IPS-18c (cell line): ENCODE measurements around the gene TENM4.

ENCODE experiments used
- H3K4me3 ChIP-seq: 2 replicates; pipeline ENCODE4 v1.7.0; 2013; ENCODE audit warnings: low read depth, mild to moderate bottlenecking, low read length, moderate library complexity; ENCODE audit not compliant: insufficient read depth
- H3K9me3 ChIP-seq: one replicate; pipeline ENCODE4 v1.6.1; 2013; ENCODE audit warnings: mild to moderate bottlenecking, low read length, moderate library complexity; ENCODE audit not compliant: control insufficient read depth, insufficient read depth

Gene TENM4

GRCh38 chr11:79309407-79309806, 131.4 kb downstream of the TENM4 start:
- H3K9me3 ChIP-seq: no peaks in the 10 kb centered on the region
- H3K4me3 ChIP-seq: no peak overlapping the region

DNA sequence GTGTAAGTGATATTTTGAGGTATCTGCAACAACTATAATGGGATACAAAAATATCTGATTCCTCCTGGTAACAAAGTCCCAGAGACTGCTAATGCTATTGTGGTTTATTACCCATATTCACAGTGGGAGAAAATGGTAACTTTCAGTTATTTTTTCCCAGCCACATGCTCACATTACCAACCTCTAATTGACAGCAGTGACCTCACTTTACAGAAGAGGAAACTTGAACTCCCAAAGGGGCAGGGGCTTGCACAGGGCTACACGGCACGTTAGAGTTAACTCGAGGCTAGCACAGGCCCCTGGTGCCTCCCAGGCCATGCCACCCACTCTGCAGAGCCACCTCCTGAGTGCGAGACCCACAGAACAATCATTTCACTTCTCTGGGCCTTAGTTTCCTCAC, 132.4 kb downstream of the TENM4 start:
- Histone ChIP-seq H3K4me3 (no peak overlapping the region), H3K9me3 (no peaks in the 10 kb centered on the region)

DNA sequence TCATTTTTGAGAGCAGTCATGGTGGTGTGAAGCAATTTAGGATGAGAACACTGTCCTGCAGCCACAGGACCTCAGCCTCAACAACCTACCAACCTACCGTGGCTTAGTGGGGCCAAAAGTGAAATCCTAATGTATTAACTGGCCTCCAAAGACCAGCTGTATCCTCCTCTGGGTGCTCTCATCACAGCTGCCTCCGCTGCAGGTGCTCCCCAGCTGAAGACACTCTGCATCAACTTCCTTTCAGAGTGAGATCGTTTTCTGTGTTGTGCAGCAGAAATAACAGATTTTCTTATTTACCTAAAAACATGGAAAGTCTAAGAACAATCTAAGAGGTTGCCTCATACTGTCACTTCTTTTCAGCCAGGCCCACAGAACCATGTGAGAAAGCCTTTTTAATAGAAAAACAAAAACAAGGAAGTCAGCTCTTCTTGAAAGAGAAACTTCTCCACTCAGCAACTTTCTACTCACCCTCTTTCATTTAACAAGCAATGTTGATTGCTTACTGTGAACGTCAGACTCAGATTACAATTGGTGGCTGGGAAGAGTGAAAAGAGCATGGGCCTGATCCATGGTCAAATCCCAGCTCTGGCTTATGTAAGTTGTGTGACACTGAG, 136.1 kb downstream of the TENM4 start:
- Histone ChIP-seq H3K9me3 (no peaks in the 10 kb centered on the region), H3K4me3 (no peak overlapping the region)

DNA sequence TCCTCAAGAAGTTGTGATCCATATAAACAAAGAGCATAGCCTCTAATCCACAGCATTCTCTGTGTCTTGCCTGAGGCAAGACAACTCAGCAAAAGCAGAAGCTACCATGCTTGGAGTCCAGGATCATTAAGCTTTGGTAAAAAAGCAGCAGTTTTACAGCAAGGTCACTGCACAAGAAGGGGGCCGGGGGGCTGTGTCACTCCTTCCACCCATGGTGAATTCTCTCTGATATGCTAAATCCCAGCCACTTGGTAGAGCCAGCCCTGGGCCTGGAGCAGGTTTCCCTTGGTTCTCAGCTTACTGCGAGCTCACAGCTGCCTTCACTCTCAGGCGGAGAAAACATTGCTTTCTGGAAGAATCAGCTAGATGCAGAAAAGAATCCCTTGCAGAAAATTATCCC, 144.7 kb downstream of the TENM4 start:
- Histone ChIP-seq H3K4me3 (no peak overlapping the region), H3K9me3 (peaks cover 2% of the 10 kb centered on the region)

GRCh38 chr11:79294845-79295731, 145.7 kb downstream of the TENM4 start:
- H3K4me3 ChIP-seq: no peak overlapping the region
- H3K9me3 ChIP-seq: peaks cover 2% of the 10 kb centered on the region

GRCh38 chr11:79291948-79292347, 148.9 kb downstream of the TENM4 start:
- Histone ChIP-seq H3K9me3 (no peaks in the 10 kb centered on the region), H3K4me3 (no peak overlapping the region)

DNA sequence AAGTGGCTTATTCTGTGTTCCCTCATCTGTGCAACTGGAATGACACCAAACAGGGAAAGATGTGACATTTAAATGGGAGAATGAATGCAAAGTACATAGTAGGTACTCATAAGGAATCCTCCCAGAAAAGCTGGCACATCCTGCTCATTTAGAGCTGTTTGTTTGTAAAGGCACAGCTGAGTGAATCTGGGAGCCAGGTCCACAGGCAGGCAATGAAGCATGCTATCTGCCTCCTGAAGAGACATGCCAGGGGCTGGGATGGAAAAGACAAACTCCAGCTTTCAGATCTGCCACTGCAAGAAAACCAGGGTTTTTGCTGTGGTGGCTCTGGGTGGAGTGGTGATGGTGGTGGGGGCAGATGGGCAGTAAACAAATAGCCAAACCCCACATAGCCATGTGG, 150.1 kb downstream of the TENM4 start:
- Histone ChIP-seq H3K9me3 (no peaks in the 10 kb centered on the region), H3K4me3 (no peak overlapping the region)

DNA sequence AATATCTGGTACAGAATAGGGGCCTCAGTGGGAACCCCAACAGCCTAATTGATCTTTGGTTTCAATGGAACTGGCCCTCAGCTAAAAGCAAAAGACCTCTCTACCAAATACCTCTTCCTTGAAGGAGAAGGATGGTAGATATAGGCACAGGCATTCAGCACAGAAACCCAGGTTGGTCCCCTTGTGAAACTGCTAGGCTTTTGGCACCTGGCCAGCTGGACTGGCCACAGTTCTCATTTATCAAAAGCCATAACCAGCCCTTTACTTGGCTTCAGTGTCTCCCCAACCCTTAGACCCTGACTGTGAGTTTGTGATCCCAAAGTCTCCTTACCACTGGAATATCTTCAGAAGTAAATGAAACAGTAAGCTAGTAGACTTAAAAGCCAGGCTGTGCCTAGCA, 152.9 kb downstream of the TENM4 start:
- H3K9me3 ChIP-seq: no peaks in the 10 kb centered on the region
- no peak overlapping the region for H3K4me3 ChIP-seq

GRCh38 chr11:79285756-79286155, 155.1 kb downstream of the TENM4 start:
- Histone ChIP-seq H3K9me3 (no peaks in the 10 kb centered on the region), H3K4me3 (no peak overlapping the region)

DNA sequence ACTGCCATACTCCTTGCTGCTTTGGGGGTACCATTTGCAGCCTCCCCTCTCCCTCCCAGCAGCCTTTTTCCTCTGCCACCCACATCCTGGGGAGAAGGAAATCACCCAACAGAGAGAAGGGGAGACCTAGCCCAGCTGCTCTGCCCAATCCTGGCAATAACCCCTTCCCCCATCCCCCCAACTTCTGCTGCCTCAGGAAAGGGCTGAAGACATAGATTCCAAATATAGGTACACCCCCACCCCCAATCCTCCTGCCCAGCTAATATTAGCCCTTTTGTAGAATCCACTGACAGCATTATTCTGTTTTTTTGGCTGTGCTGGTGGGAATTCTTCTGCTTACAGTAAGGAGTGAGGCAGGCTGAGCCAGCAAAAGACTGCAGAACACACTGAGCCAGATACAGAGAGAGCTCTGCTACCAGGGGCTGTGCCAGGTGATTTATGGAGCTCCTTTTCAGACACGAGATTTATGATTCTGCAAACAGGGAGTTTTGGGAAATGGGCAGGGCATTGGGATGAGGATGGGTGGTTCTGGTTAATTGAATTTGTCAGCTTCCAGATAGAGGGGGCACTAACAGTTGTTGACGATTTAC, 164.0 kb downstream of the TENM4 start:
- no peaks in the 10 kb centered on the region for H3K9me3 ChIP-seq
- H3K4me3 ChIP-seq: no peak overlapping the region

DNA sequence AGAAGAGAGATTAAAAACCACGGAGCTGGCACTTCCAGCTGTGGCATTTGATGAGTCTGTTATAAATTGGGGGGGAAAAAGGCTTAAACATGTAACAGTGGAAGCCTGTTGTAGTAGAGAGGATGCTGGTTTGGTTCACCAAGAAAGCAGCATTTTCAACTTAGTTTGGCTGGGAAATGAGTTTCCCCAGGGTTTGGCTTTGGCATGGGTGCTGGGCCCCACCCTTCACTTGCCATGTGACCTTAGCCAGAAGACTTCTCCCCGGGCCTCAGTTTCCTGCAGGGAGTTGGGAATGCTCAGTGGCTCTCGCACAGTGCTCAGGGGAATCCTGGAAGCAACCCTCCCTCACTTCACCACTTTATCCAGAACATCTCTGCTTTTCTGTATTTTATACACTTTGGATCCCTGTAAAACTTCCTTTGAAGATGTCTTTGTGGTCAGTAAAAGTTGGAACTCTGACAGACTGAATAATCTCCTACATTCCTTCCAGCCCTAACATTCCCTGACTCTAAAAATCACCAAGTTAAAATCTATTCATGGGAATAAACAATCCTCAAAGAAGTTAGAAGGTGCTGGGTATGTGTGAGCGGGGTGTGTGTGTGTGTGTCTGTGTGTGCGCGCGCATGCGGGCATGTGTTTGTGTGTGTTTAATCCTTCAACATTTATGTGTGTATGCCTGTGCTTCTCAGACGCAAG, 166.0 kb downstream of the TENM4 start:
- H3K9me3 ChIP-seq: no peaks in the 10 kb centered on the region
- H3K4me3 ChIP-seq: no peak overlapping the region

DNA sequence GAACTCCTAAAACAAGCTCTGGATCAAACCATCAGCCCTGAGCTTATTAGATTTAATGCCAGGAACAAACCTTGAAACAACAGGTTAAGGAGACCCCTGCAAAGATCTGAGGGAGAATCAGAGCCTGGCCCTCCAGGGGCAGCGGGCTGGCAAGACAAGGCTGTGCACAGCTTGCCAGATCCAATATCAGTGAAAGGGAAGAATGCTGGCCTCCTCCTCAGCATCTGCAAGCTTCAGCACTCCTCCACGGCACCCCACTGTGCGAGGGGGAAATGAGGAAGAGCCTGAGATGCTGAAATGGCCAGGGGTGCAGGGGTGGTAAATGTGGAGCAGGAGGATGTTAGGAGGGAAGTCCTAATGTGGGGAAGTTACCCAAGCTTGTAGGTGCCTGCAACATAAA, 167.0 kb downstream of the TENM4 start:
- Histone ChIP-seq H3K4me3 (no peak overlapping the region; the same call in 1 of the 2 replicates), H3K9me3 (no peaks in the 10 kb centered on the region)

GRCh38 chr11:79269611-79270307, 171.1 kb downstream of the TENM4 start:
- H3K9me3 ChIP-seq: no peaks in the 10 kb centered on the region
- H3K4me3 ChIP-seq: no peak overlapping the region

- Histone ChIP-seq H3K9me3 (no peaks in the 10 kb centered on the region), H3K4me3 (no peak overlapping the region)
These were observed 174.4 kb downstream of the TENM4 start for GRCh38 chr11:79266396-79266795.

DNA sequence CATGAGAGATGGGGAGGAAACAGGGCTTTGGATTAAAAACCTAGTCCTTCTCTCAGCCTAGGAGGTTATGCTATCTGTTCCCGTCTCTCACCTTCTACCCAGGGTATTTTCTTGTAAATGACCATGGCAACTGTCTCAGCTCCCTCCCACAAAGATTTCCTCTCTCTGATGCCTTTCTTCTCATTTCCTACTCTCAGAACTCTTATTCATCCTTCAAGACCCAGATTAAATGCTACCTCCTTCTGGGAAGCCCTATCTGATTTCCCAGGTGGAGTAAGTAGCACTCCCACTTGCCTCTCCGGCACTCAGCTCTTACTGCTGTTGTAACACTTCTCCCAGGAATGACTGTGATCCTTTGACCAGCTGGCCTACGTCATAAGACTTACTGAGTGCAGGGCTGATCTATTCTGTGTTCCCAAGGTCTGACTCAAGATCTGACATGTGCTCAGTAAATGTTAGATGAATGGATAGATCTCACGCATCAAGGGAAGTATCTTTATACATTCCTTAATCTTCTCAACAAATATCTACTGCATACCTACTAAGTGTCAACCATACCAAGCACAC, 175.0 kb downstream of the TENM4 start:
- Histone ChIP-seq H3K9me3 (no peaks in the 10 kb centered on the region), H3K4me3 (no peak overlapping the region)

DNA sequence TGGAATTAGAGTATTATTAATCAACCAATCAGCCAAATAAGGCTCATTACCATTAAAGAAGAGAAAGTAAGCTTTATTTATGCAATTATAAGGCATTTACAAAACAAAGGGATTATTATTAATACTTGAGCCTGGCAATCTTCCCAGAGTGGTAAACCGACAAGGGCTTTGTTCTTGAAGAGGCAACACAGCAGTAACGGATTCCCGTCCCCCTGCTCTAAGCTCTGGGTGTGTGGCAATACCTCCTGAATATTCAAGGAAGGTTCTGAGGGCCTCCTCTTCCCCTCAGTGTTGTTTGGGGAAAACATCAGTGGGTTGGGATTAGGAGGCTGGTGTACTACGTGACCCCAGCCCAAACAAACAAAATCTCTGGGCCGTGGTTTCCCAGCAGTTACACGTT, 176.5 kb downstream of the TENM4 start:
- H3K9me3 ChIP-seq: no peaks in the 10 kb centered on the region
- no peak overlapping the region for H3K4me3 ChIP-seq

DNA sequence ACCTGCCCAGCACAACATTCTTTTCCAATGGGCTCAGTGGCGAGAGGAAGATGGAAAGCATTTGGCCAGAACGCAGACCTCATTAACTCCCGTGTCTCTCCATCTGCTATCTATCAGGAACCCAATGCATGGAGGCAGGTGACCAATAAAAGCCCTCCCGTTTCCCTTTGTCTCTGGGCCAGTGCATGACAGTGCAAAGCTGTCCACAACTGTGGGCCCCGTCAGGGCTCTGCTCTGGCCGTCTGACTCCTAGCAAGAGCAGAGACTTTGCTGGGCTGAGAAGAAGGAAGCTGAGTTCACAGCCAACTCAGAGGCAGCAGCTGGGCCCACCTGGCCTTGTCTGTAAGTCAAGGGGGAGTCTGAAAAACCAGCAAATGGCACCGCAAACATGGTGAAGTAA, 177.8 kb downstream of the TENM4 start:
- no peaks in the 10 kb centered on the region for H3K9me3 ChIP-seq
- no peak overlapping the region for H3K4me3 ChIP-seq
